ENCODE measurements around the gene EXOSC7.

GRCh38 chr3:44932271-44932670 lies 43.8 kb upstream of the EXOSC7 start:
- TF ChIP-seq CTCF (IDR thresholded peaks at IDR 0.05) (no peak), POLR2A (IDR thresholded peaks at IDR 0.05) (no peak)

Measured in heart left ventricle (tissue), 13 donors.